Esophagus muscularis mucosa (tissue), 3 donors: ENCODE measurements around the gene CASTOR1.

Experiments
- EP300 ChIP-seq: sonication (generic); formaldehyde crosslinking; IDR thresholded peaks from one replicate; pipeline ENCODE4 v1.6.1; 2017; ENCODE audit warnings: antibody characterized with exemption
- POLR2AphosphoS5 ChIP-seq, 2 donors: sonication (generic); formaldehyde crosslinking; IDR thresholded peaks; one replicate each; pipeline ENCODE4 v1.6.1; 2017; ENCODE audit warnings: antibody characterized with exemption in 2 of 2

GRCh38 chr22:30307041-30307574 lies 17.8 kb upstream of the CASTOR1 start:
- TF ChIP-seq EP300 (no peak), POLR2AphosphoS5 (IDR thresholded peaks at IDR 0.05) (no peak)
